GM12865 (cell line): ENCODE measurements around the gene ERCC1.

Source experiments
- DNase-seq: peaks from one replicate; pipeline ENCODE4 v3.0.0; 2010; ENCODE audit warnings: low read depth
- H3K4me3 ChIP-seq: 2 replicates; pipeline ENCODE4 v1.5.1; 2011; ENCODE audit warnings: mild to moderate bottlenecking, low read depth, low read length, control low read depth
- CTCF ChIP-seq: IDR thresholded peaks from 2 replicates; pipeline ENCODE4 v1.5.1; 2011; ENCODE audit warnings: low read length, control low read depth, low read depth, inconsistent platforms; ENCODE audit not compliant: insufficient read depth; ENCODE audit errors: missing control alignments

ERCC1 gene

GRCh38 chr19:45423589-45424190 lies at the start of gene ERCC1:
Gene ERCC1 (minus strand): TSS chr19:45423917. CDS start chr19:45423374, 543 bp downstream.
- peak; percentile 98 for DNase-seq
- H3K4me3 ChIP-seq = peak within 1 kb of the TSS; percentile 94
- TF ChIP-seq CTCF = peak; percentile 2

DNA sequence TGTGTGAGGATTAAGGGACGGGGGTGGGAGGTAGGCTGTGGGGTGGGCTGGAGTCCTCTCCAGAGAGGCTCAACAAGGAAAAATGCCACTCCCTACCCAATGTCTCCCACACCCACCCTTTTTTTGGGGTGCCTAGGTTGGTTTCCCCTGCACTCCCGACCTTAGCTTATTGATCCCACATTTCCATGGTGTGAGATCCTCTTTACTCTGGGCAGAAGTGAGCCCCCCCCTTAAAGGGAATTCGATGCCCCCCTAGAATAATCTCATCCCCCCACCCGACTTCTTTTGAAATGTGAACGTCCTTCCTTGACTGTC lies 49.6 kb upstream of the ERCC1 start:
- no peak for TF ChIP-seq CTCF
- no peak for DNase-seq
- H3K4me3 ChIP-seq = no peak overlapping the region

DNA sequence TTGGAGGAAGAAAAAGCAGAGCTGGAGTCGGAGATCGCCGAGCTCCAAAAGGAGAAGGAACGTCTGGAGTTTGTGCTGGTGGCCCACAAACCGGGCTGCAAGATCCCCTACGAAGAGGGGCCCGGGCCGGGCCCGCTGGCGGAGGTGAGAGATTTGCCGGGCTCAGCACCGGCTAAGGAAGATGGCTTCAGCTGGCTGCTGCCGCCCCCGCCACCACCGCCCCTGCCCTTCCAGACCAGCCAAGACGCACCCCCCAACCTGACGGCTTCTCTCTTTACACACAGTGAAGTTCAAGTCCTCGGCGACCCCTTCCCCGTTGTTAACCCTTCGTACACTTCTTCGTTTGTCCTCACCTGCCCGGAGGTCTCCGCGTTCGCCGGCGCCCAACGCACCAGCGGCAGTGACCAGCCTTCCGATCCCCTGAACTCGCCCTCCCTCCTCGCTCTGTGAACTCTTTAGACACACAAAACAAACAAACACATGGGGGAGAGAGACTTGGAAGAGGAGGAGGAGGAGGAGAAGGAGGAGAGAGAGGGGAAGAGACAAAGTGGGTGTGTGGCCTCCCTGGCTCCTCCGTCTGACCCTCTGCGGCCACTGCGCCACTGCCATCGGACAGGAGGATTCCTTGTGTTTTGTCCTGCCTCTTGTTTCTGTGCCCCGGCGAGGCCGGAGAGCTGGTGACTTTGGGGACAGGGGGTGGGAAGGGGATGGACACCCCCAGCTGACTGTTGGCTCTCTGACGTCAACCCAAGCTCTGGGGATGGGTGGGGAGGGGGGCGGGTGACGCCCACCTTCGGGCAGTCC lies 49.0 kb upstream of the ERCC1 start:
- no peak for TF ChIP-seq CTCF

GRCh38 chr19:45471931-45472562 lies 48.3 kb upstream of the ERCC1 start:
- no peak for TF ChIP-seq CTCF
- no peak overlapping the region for H3K4me3 ChIP-seq
- DNase-seq = no peak

More for the DNA sequence above, 49.0 kb upstream of the ERCC1 start:
- no peak for DNase-seq
- H3K4me3 ChIP-seq = no peak overlapping the region

GRCh38 chr19:45471111-45471930 lies 47.6 kb upstream of the ERCC1 start:
- no peak for DNase-seq
- H3K4me3 ChIP-seq = no peak overlapping the region
- TF ChIP-seq CTCF = no peak

GRCh38 chr19:45470762-45471081 lies 47.0 kb upstream of the ERCC1 start:
- no peak for TF ChIP-seq CTCF
- no peak for DNase-seq
- H3K4me3 ChIP-seq = no peak overlapping the region
